ENCODE data around the gene RTBDN.

DNA sequence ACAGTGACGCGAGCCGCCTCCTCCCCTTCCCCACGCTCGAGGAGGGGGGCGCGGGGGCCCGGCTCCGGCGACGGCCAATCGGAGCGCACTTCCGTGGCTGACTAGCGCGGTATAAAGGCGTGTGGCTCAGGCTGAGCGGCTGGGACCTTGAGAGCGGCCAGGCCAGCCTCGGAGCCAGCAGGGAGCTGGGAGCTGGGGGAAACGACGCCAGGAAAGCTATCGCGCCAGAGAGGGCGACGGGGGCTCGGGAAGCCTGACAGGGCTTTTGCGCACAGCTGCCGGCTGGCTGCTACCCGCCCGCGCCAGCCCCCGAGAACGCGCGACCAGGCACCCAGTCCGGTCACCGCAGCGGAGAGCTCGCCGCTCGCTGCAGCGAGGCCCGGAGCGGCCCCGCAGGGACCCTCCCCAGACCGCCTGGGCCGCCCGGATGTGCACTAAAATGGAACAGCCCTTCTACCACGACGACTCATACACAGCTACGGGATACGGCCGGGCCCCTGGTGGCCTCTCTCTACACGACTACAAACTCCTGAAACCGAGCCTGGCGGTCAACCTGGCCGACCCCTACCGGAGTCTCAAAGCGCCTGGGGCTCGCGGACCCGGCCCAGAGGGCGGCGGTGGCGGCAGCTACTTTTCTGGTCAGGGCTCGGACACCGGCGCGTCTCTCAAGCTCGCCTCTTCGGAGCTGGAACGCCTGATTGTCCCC lies 42.9 kb downstream of the RTBDN start, which contains the start of gene JUNB:
- TF ChIP-seq POLR2AphosphoS5 (IDR thresholded peaks at IDR 0.05) = peak; percentile 100
- TF ChIP-seq, protein P1, sequence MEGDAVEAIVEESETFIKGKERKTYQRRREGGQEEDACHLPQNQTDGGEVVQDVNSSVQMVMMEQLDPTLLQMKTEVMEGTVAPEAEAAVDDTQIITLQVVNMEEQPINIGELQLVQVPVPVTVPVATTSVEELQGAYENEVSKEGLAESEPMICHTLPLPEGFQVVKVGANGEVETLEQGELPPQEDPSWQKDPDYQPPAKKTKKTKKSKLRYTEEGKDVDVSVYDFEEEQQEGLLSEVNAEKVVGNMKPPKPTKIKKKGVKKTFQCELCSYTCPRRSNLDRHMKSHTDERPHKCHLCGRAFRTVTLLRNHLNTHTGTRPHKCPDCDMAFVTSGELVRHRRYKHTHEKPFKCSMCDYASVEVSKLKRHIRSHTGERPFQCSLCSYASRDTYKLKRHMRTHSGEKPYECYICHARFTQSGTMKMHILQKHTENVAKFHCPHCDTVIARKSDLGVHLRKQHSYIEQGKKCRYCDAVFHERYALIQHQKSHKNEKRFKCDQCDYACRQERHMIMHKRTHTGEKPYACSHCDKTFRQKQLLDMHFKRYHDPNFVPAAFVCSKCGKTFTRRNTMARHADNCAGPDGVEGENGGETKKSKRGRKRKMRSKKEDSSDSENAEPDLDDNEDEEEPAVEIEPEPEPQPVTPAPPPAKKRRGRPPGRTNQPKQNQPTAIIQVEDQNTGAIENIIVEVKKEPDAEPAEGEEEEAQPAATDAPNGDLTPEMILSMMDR (IDR thresholded peaks at IDR 0.05) = peak in 2 of 5 experiments; percentile 21 to 48

Data from transverse colon (tissue), 4 donors.